ENCODE results near the gene OR4B1. TPM values are rescaled to one million over a fixed set of nuclear protein-coding genes. Genes with fewer than 3 reads are reported as not detected.

OR4B1 gene
- total RNA-seq, 1 donor from 2014 or later = not detected

GRCh38 chr11:48170241-48171233 lies 46.1 kb upstream of the OR4B1 start:
- intact Hi-C loops (cut with DNase I) = no loop called here
- Histone ChIP-seq H3K27ac (no peak overlapping the region), H3K4me1 (peaks cover 22% of the 10 kb centered on the region), H3K4me3 (no peak overlapping the region), H3K36me3 (peaks cover 12% of the 10 kb centered on the region), H3K27me3 (no peaks in the 10 kb centered on the region), H3K9me3 (no peaks in the 10 kb centered on the region)
- no peak for TF ChIP-seq CTCF (IDR thresholded peaks at IDR 0.05)
- DNase-seq = no peak
- peak; percentile 50 for ATAC-seq

GRCh38 chr11:48172818-48173609 lies 43.6 kb upstream of the OR4B1 start:
- Histone ChIP-seq H3K9me3 (no peaks in the 10 kb centered on the region), H3K4me3 (no peak overlapping the region), H3K27me3 (no peaks in the 10 kb centered on the region), H3K4me1 (peaks cover 22% of the 10 kb centered on the region), H3K36me3 (no peaks in the 10 kb centered on the region), H3K27ac (no peak overlapping the region)
- DNase-seq = peak; percentile 72
- peak; percentile 89 for TF ChIP-seq CTCF (IDR thresholded peaks at IDR 0.05)
- intact Hi-C loops (cut with DNase I) = no loop called here
- peak; percentile 89 for ATAC-seq

GRCh38 chr11:48177661-48178060 lies 38.9 kb upstream of the OR4B1 start:
- Histone ChIP-seq H3K4me1 (no peaks in the 10 kb centered on the region), H3K27me3 (no peaks in the 10 kb centered on the region), H3K9me3 (no peaks in the 10 kb centered on the region), H3K4me3 (no peak overlapping the region), H3K27ac (no peak overlapping the region), H3K36me3 (no peaks in the 10 kb centered on the region)
- DNase-seq = no peak
- intact Hi-C loops (cut with DNase I) = no loop called here
- ATAC-seq = no peak
- no peak for TF ChIP-seq CTCF (IDR thresholded peaks at IDR 0.05)

GRCh38 chr11:48180627-48181026 lies 36.0 kb upstream of the OR4B1 start:
- TF ChIP-seq CTCF (IDR thresholded peaks at IDR 0.05) = no peak
- DNase-seq = no peak
- Histone ChIP-seq H3K36me3 (no peaks in the 10 kb centered on the region), H3K27ac (no peak overlapping the region), H3K4me1 (no peaks in the 10 kb centered on the region), H3K9me3 (no peaks in the 10 kb centered on the region), H3K4me3 (no peak overlapping the region), H3K27me3 (no peaks in the 10 kb centered on the region)
- ATAC-seq = no peak
- intact Hi-C loops (cut with DNase I) = no loop called here

GRCh38 chr11:48182860-48183526 lies 33.6 kb upstream of the OR4B1 start:
- H3K27me3 ChIP-seq = no peaks in the 10 kb centered on the region
- no peaks in the 10 kb centered on the region for H3K4me1 ChIP-seq
- no peak overlapping the region for H3K4me3 ChIP-seq
- no peak for DNase-seq
- ATAC-seq = no peak
- H3K27ac ChIP-seq = no peak overlapping the region
- no peaks in the 10 kb centered on the region for H3K36me3 ChIP-seq
- no peaks in the 10 kb centered on the region for H3K9me3 ChIP-seq
- intact Hi-C loops (cut with DNase I) = no loop called here
- TF ChIP-seq CTCF (IDR thresholded peaks at IDR 0.05) = no peak
